GM08714 (cell line): Measurements from ENCODE around the gene ALOXE3.
"Not testable (repeated sequence)": the region's sequence is repeated elsewhere in the genome, so short reads cannot be mapped to it uniquely, and the experiment has no call there.

Source experiments
- H3K4me3 ChIP-seq: fragments of 200-500 bp; sonication (Bioruptor generic); 2 replicates; pipeline ENCODE4 v1.5.1; 2014; ENCODE audit warnings: mild to moderate bottlenecking, low read length, inconsistent platforms
- ZNF274 ChIP-seq: IDR thresholded peaks from 2 replicates; pipeline ENCODE4 v1.6.1; 2012; ENCODE audit warnings: mild to moderate bottlenecking, low read depth, low read length

ALOXE3 gene

GRCh38 chr17:8118769-8119580, 661 bp upstream of the ALOXE3 start:
- TF ChIP-seq ZNF274: no peak
- peak overlapping the region; percentile 71 for H3K4me3 ChIP-seq

GRCh38 chr17:8117367-8117979, 841 bp downstream of the ALOXE3 start:
- H3K4me3 ChIP-seq: no peak overlapping the region; the same call in 1 of the 2 replicates
- no peak for TF ChIP-seq ZNF274

- H3K4me3 ChIP-seq: no peak overlapping the region
- no peak for TF ChIP-seq ZNF274
These were observed 1.5 kb downstream of the ALOXE3 start for GRCh38 chr17:8116776-8117175.

- TF ChIP-seq ZNF274: no peak
- no peak overlapping the region for H3K4me3 ChIP-seq
These were observed 7.4 kb downstream of the ALOXE3 start for GRCh38 chr17:8110907-8111306.

GRCh38 chr17:8110456-8110804, 7.9 kb downstream of the ALOXE3 start:
- no peak overlapping the region for H3K4me3 ChIP-seq
- TF ChIP-seq ZNF274: no peak

- H3K4me3 ChIP-seq: no peak overlapping the region
- no peak for TF ChIP-seq ZNF274
These were observed 8.5 kb downstream of the ALOXE3 start for GRCh38 chr17:8109661-8110455.

- no peak for TF ChIP-seq ZNF274
- no peak overlapping the region for H3K4me3 ChIP-seq
These were observed 9.2 kb downstream of the ALOXE3 start for GRCh38 chr17:8108972-8109660.

GRCh38 chr17:8106980-8107379, 11.3 kb downstream of the ALOXE3 start:
- H3K4me3 ChIP-seq: not testable (repeated sequence)

GRCh38 chr17:8105957-8106398, 12.3 kb downstream of the ALOXE3 start:
- no peak overlapping the region for H3K4me3 ChIP-seq
- no peak for TF ChIP-seq ZNF274

- no peak overlapping the region for H3K4me3 ChIP-seq
- TF ChIP-seq ZNF274: no peak
These were observed 13.4 kb downstream of the ALOXE3 start for GRCh38 chr17:8104911-8105310.

- H3K4me3 ChIP-seq: no peak overlapping the region
- no peak for TF ChIP-seq ZNF274
These were observed 14.8 kb downstream of the ALOXE3 start for GRCh38 chr17:8103549-8103948.

GRCh38 chr17:8101721-8102120, 16.6 kb downstream of the ALOXE3 start:
- no peak for TF ChIP-seq ZNF274
- no peak overlapping the region for H3K4me3 ChIP-seq

GRCh38 chr17:8100763-8101162, 17.6 kb downstream of the ALOXE3 start:
- TF ChIP-seq ZNF274: no peak
- no peak overlapping the region for H3K4me3 ChIP-seq

- H3K4me3 ChIP-seq: no peak overlapping the region
- TF ChIP-seq ZNF274: no peak
These were observed 18.2 kb downstream of the ALOXE3 start for GRCh38 chr17:8100111-8100510.
